Measurements from ENCODE around the gene DYSF.

The DYSF gene

DNA sequence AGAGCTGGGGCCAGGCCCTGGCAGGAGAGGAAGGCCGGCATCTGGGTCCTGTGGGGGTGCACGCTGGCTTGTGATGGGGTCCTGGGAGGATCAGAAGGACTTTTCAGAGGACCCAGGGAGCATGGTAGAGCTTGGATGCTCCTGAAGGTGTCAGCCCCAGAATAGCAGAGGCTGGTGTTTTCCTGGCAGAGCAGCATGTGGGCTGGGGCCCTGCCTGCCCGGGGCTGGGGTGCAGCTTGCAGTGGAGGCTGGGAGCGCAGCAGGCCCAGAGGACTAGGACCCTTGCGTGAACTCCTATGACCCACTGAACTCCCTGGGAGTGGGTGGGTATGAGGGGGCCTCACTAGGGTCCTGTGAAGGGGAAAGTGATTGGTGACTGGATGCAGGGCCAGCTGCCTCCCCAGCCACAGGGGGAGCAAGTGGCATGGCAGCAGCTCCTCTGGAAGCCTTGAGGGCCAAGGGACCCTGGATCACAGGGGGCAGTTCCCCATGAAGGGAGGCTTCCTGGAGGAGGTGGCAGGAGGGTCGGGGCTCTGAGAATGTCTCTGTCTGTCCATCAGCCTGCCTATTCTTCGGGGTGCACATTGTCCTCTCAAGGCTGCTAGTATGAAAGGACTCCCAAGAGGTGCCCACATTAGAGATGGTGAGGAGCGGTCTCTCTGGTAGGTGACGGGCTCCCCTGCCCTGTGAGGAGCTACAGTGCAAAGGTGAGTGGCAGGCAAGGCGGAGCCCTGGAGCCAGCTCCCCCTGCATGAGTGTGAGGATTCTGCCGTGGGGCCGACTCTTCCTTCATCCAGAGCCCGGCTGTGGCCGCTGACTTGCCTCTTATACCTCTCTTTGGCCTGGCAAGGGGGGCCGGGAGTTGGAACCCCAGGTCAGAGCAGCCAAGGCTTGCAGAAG, 249.0 kb downstream of the DYSF start:
- DNase-seq (ENCODE audit: low read depth) = no peak
- TF ChIP-seq, protein P1, sequence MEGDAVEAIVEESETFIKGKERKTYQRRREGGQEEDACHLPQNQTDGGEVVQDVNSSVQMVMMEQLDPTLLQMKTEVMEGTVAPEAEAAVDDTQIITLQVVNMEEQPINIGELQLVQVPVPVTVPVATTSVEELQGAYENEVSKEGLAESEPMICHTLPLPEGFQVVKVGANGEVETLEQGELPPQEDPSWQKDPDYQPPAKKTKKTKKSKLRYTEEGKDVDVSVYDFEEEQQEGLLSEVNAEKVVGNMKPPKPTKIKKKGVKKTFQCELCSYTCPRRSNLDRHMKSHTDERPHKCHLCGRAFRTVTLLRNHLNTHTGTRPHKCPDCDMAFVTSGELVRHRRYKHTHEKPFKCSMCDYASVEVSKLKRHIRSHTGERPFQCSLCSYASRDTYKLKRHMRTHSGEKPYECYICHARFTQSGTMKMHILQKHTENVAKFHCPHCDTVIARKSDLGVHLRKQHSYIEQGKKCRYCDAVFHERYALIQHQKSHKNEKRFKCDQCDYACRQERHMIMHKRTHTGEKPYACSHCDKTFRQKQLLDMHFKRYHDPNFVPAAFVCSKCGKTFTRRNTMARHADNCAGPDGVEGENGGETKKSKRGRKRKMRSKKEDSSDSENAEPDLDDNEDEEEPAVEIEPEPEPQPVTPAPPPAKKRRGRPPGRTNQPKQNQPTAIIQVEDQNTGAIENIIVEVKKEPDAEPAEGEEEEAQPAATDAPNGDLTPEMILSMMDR (IDR thresholded peaks at IDR 0.05; ENCODE audit: low read length, missing control alignments) = no peak
- no peak overlapping the region for H3K4me3 ChIP-seq (replicated peaks; ENCODE audit: low read depth, low read length)

DNA sequence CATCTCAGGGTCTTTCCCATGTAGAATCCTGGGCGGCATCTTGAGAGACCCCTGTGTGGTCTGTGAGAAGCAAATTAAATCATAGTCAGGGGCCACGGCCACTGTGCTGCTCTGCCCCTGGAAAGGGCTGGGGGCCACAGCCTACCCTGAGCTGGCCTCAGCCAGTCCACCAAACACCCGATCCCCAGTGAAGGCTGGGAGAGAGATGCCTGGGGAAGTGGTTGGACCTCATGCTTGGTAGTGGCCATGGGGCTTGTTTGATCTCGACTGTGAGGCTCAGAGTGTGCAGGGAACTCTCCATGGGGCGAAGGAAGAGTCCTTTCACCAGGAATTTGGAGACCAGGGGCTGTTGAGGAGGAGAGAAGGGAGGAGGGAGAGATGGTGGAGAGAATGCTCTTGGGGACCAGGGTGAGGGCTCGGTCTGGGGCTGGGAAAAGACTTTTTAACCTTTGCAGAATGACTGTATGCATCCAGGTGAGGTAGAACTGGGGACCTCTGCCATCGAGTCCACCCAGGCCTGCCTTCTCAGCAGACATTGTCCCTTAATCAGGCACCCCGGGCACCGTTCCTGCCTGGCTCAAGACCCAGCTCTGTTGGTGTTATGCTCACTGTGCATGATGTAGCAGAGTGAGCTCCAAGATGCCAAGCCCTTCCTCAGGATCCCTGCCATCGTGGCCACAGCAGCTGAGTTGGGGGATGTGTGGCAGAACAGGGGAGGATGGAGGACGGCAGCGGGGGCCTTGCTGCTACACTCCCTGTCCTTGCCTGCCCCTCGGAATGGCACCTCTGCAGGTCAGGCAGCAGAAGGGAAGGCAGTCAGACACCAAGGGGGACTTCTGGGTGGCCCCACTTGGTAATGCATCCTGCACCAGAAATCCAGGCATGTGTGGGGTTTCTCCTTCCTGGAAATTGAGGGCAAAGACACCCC, 249.9 kb downstream of the DYSF start:
- TF ChIP-seq, protein P1 (IDR thresholded peaks at IDR 0.05; ENCODE audit: low read length, missing control alignments) = no peak
- no peak overlapping the region for H3K4me3 ChIP-seq (replicated peaks; ENCODE audit: low read depth, low read length)
- DNase-seq (ENCODE audit: low read depth) = no peak

- DNase-seq (ENCODE audit: low read depth) = no peak
- TF ChIP-seq, protein P1 (IDR thresholded peaks at IDR 0.05; ENCODE audit: low read length, missing control alignments) = no peak
- H3K4me3 ChIP-seq (replicated peaks; ENCODE audit: low read depth, low read length) = no peak overlapping the region
Observed at GRCh38 chr2:71704131-71704561, 250.8 kb downstream of the DYSF start.

GRCh38 chr2:71704688-71705087, 251.3 kb downstream of the DYSF start:
- H3K4me3 ChIP-seq (replicated peaks; ENCODE audit: low read depth, low read length) = no peak overlapping the region
- TF ChIP-seq, protein P1 (IDR thresholded peaks at IDR 0.05; ENCODE audit: low read length, missing control alignments) = no peak
- no peak for DNase-seq (ENCODE audit: low read depth)

DNA sequence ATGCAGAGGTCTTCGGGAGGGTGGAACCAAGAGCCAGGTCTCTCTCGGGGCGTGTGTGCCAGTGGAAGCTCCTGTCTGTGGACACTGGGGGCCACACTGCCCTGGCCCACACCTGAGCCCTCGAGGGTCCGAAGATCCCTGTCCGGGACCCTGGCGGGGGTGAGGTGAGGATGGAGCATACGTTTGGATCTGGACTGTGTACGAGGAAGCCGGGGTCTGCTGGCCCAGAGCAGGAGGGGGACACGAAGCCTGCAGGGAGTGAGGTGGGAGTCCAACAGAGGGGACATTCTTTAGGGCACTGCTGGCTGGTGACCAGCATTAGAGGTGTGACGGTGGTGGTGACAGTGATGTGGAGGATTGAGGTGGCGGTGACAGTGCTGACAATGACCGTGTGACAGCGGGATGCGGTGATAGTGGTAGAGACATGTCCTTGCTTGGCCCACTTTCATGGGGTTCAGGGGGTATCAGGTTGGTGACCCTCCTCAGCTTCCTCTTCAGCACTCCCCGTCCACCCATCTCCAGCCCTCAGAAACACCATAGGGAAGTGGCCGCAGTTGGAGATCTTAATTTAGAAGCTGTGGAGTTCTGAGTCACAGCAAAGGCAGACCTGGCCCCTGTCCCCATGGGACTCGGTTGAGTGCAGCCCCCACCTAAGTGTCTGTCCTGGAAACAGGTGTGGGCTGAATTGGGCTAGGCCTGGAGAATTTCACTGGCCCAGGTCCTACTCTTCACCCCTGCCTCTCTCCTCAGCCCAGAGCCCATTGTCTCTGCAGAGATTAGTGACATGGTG, 252.0 kb downstream of the DYSF start:
- DNase-seq (ENCODE audit: low read depth) = no peak
- H3K4me3 ChIP-seq (replicated peaks; ENCODE audit: low read depth, low read length) = no peak overlapping the region
- TF ChIP-seq, protein P1 (IDR thresholded peaks at IDR 0.05; ENCODE audit: low read length, missing control alignments) = no peak

DNA sequence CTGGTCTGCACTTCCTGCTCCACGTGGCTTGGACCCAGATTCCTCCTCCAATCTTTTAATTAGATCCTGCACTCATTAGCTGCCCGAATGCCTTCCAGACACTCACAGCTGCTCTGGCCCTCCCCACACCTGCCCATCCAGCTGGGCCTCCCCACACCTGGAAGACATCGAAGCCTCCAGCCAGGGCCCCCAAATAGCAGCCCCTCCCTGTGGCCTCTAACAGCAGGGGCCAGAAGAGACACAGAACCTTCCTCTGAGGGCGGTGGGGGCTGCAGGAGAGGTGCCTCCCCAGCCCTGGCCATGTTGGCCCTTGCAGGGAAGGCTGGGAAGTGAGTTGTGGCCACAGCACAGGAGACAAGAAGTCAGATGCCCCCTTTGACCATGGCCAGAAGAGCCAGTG, 252.8 kb downstream of the DYSF start:
- H3K4me3 ChIP-seq (replicated peaks; ENCODE audit: low read depth, low read length) = no peak overlapping the region
- TF ChIP-seq, protein P1 (IDR thresholded peaks at IDR 0.05; ENCODE audit: low read length, missing control alignments) = no peak
- DNase-seq (ENCODE audit: low read depth) = no peak
